Stimulated activated CD4-positive, alpha-beta T cell treated with anti-CD3 and anti-CD28 coated beads, TNF-alpha, amount 100 ng/mL, for 4 hours (primary cell): ENCODE data around the gene MRPL42.
"Not testable (repeated sequence)": the region's sequence is repeated elsewhere in the genome, so short reads cannot be mapped to it uniquely, and the experiment has no call there.

Source experiments
- DNase-seq, 3 experiments: peaks; one replicate each; pipeline ENCODE4 v3.0.0-alpha.2; 2020; ENCODE audit warnings: low read depth in 3 of 3

Gene MRPL42

DNA sequence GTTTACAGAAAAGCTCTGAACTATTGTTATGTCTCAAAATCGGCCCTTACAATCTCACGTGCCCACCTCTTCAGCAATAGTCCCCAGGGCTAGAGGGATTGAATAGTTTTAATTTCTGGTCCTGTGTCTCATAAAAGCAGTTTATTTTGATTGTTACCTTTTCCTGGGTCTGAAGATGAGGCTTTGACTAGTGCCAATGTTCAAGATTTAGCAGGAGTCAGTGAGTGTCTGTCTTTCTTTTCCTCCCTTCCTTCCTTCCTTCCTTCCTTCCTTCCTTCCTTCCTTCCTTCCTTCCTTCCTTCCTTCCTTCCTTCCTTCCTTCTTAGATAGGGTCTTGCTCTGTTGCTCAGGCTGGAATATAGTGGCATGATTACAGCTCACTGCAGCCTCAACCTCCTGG is 80.5 kb downstream of the MRPL42 start:
- no peak for DNase-seq

DNA sequence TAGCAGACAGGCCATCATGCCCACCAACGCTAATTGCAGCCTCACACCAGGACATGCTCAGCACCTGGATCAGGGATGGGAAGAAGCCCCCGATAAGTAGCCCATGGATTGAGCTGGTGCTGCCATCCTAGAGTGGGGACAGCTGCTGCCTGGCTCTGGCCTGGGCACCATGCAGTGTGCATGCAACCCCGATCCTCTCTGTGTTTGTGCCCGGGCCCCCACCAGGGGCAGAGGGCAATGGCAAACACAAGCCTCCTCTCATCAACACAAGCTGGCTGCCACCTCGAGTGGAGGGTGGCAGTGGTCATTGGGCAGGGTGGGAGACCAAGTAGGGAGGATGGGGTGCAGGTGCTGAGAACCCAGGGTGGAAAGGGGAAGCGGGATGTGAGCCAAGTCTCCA is 81.9 kb downstream of the MRPL42 start:
- no peak for DNase-seq

DNA sequence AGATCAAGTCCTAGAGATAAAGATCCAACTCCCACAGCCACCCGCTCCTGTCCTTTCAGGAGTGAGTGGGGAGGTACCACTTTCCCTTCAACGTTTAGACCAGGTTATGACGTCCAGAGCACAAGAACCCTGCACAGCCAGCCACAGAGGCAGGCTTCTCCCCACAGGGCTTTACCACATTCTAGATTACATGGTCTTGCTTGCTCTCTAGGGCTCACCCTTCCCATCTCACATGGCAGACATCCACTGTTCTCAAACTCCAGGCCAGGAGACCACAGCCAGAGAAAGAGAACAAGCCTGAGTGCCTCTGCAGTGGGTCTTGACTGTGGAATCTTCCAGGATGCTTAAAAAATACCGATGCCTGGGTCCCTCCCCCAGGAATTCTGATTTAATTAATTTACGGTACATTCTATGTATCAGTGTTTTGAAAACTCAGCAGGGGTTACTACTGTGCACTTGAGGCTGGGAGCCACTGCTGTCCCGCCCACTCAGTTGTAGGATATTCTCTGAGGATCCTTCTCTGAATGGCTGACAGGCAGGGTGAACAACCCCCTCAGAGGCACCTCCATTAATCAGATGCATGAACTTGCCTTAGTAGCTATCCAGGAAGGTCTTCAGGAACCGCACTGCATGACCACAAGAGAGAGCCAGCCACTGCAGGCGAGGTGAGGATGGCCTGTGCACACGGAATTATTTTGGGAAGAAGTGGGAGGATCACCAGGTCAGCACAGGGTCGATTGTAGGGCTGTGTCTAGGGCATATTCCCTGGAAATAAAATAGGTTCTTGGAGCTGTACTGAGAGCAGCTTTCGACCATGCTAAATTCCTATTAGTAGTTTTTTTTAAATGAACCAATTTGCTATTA is 83.7 kb downstream of the MRPL42 start:
- DNase-seq: no peak

DNA sequence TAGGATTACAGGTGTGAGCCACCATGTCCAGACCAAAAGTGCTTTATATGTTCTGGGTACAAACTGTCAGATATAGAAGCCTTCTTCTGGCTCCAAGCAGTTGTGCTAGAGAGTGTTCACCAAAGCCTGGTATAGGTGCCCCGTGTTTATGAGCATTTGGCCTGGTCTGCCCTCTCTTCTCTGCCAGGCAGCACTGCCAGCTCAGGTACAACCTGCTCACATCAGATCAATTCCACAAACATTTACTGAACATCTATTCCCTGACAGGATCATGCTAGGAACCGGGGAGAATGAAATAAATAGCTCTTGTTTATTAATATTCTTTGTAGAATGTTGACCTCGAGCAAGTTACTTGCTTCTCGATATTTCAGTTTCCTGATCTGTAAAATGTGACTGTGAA is 85.1 kb downstream of the MRPL42 start:
- no peak for DNase-seq

DNA sequence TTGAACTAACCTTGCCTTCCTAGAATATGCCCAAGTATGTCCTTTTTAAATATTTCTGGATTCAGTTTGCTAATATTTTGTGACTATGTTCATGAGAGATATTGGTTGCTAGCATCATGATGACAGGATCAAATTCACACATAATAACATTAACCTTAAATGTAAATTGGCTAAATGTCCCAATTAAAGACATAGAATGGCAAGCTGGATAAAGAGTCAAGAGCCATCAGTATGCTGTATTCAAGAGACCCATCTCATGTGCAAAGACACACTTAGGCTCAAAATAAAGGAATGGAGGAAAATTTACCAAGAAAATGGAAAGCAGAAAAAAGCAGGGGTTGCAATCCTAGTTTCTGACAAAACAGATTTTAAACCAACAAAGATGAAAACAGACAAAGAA is 90.6 kb downstream of the MRPL42 start:
- not testable (repeated sequence) for DNase-seq

DNA sequence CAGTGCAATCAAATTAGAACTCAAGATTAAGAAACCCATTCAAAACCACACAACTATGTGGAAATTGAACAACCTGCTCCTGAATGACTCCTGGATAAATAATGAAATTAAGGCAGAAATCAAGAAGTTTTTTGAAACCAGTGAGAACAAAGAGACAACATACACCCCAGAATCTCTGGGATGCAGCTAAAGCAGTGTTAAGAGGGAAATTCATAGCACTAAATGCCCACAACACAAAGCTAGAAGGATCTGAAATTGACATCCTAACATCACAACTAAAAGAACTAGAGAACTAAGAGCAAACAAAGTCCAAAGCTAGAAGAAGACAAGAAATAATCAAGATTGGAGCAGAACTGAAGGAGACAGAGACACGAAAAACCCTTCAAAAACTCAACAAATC is 91.4 kb downstream of the MRPL42 start:
- not testable (repeated sequence) for DNase-seq

DNA sequence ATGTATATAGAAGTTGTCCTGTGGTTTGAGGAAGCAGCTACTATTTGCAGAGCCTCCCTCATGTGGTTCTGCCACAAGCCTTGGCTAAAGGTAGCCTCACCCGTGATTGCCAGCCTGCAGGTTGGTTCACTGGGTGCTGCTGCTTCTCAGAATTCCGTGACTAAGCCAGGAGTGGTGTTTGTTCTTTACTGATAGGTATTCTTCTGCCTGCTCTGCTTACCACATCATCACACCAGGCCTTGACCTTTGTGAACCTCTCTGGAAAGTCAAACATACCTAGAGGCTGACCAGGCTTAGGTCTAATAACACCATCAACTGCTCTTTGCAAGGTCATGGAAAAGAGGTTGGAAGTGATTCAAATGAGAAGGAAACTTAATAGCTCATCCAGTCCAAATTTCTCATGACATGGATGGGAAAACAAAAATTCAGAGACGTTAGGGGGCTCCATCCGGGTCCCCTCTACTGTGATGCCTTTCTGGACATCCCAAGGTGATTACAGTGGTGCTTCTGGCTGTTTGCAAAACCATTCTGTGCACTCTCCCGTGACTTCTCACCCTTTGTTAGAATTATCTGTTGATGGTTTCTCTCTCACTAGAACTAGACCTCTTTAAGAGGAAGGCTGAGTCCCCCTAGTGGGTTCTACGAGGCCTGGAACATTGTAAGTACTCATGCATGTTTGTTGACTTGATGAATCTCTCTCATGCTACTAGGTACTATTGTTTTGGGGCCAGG is 96.7 kb downstream of the MRPL42 start:
- no peak for DNase-seq

DNA sequence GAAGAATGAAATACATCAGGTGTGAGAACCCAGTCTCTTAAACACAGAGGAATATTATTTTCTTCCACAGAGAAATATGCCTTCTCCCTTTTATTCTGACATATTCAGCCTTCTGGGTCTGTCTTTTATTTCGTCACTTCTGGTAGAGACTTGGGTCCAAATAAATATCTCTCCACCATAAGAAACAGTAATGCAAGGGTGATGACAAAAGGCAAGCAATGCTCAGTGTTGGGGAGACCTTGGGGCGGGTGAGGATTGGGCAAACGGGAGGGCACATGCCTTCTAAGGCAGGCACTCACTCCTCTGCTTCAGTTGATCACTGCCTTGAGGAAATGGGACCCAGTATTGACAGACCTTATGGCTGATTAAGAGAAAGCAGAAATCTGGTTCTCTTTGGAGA is 98.4 kb downstream of the MRPL42 start:
- no peak for DNase-seq
